SK-N-MC (cell line): ENCODE data around the gene HOXA3.

Source experiments
- EZH2 ChIP-seq: fragments of 200-600 bp; sonication (generic); IDR thresholded peaks from one replicate; pipeline ENCODE4 v1.6.1; 2017; ENCODE audit warnings: antibody characterized with exemption
- FOXP2 ChIP-seq: optimal IDR thresholded peaks from 2 replicates; pipeline ENCODE3; 2011; ENCODE audit warnings: mild to moderate bottlenecking, moderate library complexity; ENCODE audit not compliant: insufficient read depth; ENCODE audit errors: extremely low read length, control extremely low read depth
- POLR2AphosphoS5 ChIP-seq: IDR thresholded peaks from 2 replicates; pipeline ENCODE4 v1.6.1; 2012; ENCODE audit warnings: mild to moderate bottlenecking, low read depth, low read length, borderline replicate concordance

DNA sequence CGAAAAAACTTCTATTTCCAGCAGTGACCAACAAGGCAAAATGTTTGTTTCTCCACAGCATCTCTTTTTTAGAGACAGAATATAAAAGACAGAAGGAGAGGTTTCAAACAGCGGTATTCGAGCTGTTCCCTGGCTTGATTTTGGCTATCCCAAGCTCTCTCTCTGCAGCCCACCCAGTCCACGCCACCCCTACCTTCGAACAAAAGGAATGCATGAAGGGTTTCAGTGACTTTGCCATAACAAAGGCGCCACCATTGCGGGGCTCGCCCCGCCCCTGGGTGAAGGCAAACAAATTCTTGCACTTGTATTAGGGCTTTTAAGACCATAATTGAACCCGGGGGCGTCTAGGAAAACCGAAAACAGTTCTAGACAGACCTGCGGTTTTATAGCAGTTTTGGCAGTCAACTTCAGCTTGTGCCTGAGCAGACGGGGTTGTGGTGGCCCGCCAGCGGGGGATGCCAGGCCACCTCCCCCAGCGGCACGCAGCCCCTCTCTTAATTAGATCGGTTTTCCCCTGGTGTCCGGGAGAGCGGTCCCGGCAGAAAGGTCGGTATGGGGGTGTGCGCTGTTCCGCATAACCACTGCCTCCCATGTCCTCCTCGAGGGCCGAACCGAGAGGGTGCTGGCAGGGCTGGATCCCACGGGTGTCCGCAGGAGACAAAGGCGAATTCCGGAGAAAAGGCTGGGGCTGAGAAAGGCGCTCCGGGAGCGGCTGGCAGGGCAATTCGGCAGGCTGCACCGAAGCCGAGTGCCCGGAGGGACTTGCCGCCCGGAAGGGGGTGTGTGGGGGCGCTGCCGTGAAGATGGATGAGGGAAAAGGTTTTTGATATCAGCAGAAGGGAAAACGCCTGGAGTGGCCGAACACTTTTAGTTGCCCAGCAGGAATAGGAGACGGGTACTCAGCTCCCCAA, 35.3 kb upstream of the HOXA3 start:
- TF ChIP-seq EZH2 (no peak), POLR2AphosphoS5 (no peak), FOXP2 (no peak)
